Activated T-cell treated with anti-CD3 and anti-CD28 coated beads, Interleukin-2, amount 50 U/mL, for 48 hours (primary cell): Measurements from ENCODE around the gene SPANXN2.
"Not testable (repeated sequence)": the region's sequence is repeated elsewhere in the genome, so short reads cannot be mapped to it uniquely, and the experiment has no call there.

Source experiments
- DNase-seq, 2 experiments: peaks; one replicate each; pipeline ENCODE4 v3.0.0-alpha.2; 2020

Gene SPANXN2, protein sequence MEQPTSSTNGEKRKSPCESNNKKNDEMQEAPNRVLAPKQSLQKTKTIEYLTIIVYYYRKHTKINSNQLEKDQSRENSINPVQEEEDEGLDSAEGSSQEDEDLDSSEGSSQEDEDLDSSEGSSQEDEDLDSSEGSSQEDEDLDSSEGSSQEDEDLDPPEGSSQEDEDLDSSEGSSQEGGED

DNA sequence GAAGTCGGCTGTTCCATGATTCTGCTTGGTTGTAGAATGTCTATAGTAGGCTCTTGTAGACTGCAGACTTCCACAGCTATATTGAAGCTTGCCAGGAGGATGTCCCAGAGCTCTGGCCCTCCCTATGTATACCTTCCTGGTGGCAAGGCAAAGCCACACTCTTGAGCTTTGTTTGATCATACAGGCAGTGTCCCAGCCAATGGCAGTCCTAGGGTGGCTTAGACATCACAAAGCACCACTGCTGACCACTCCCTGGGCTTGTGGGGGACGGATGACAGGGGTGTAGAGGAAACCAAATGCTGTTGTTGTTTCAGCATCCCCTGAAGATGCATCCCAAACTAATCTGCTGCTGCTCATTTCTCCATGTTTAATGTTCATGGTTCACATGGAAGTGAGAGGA is at the start of gene SPANXN2:
TSS of gene SPANXN2 (minus strand) at position 101 of the 400 bp plus-strand sequence. CDS start at position 17, 84 bp downstream.
- not testable (repeated sequence) for DNase-seq

DNA sequence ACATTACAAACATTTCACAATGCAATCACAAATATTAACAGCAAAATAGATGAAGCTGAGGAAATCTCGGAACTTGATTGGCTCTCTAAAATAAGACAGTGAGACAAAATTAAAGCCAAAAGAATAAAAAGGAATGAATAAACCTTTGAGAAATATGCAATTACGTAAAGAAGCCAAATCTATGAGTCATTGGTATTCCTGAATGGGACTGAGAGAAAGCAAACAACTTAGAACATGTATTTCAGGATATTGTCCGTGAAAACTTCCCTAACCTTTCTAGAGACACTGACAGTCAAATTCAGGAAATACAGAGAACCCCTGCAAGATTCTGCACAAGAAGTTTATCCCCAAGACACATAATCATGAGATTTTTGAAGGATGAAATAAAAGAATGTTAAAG is 48.4 kb upstream of the SPANXN2 start:
- no peak for DNase-seq

DNA sequence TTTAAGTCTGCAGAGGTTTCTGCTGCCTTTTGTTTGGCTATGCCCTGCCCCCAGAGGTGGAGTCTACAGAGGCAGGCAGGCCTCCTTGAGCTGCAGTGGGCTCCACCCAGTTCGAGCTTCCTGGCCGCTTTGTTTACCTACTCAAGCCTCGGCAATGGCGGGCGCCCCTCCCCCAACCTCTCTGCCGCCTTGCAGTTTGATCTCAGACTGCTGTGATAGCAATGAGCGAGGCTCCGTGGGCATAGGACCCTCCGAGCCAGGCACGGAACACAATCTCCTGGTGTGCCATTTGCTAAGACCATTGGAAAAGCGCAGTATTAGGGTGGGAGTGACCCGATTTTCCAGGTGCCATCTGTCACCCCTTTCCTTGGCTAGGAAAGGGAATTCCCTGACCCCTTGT is 47.2 kb upstream of the SPANXN2 start:
- DNase-seq: not testable (repeated sequence)

DNA sequence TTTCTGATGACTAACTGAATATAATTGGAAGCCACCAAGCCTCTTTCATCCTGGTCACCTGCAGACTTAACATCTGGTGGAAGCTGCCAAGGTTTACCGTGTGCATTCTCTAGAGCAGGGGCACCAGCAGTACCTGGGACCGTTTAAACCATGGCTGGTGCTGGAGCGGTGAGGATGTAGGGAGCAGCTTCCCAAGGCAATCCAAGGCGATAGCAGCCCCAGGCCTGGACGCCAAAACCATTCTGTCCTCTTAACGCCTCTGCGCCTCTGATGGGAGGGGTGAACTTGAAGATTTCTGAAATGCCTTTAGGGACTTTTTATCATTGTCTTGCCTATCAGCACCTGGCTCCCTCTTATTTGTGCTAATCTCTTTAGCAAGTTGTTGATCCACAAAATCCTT is 37.3 kb upstream of the SPANXN2 start:
- no peak for DNase-seq

DNA sequence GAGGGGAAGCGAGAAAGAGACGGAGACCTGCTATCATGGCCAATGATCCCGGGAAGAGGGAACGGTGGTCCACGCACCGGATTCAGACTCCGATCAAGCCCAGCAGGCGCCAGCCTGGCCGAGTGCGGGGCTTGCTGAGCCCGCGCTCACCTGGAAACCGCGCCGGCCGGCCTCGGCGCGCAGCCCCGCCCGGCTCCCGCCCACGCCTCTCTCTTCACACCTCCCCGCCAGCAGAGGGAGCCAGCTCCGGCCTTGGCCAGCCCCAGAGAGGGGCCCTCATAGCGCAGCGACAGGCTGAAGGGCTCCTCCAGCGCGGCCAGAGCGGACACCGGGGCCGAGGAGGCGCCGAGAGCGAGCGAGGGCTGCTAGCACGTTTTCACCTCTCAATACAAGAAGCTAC is 36.8 kb upstream of the SPANXN2 start:
- no peak for DNase-seq

DNA sequence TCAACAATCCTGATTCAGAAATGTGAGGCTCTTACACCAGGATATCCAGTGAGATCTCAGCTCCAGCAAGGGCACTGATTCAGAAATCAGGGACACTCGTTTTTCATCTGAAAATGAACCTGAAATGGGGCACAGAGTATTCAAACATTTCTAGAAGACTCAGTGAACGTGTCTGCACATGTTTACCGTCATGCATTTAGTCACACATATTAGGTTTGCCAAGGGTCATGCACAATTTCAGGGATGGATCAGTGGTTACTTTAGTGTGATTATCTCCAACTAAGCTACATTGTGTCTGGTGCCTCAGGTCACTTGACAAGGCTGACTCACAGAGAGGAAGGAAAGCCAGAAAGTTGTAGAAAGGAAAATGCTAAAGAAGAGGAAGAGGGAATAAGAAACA is 33.6 kb upstream of the SPANXN2 start:
- DNase-seq: no peak

DNA sequence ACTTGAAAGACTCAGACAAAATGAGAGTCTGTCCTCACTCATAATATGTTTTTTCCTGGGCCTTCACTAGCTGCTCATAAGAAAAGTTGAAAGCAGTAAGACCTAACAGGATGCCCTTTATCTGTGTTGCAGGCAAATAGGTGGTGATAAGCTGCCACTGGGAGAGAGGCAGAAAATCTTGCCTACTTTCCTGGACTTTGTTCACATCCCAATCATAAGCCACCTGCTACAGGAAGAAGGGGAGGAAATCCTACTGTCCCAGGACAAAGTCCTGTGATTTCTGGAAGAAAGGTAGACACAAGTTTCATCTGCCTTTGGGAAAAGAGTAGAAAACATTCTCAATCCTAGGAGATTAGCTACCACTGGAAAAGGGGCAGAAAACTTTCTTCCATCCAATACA is 13.3 kb upstream of the SPANXN2 start:
- DNase-seq: no peak

DNA sequence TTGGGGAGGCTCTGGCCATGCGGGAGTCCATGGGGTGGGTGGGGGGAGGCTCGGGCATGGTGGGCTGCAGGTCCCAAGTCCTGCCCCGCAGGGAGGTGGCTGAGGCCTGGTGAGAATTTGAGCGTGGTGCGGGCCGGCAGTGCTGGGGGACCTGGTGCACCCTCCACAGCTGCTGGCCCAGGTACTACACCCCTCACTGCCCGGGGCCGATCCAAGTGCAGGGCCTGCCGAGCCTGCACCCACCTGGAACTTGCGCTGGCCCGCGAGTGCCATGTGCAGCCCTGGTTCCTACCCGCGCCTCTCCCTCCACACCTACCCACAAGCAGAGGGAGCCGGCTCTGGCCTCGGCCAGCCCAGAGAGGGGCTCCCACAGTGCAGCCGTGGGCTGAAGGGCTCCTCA is 5.7 kb upstream of the SPANXN2 start:
- no peak for DNase-seq

DNA sequence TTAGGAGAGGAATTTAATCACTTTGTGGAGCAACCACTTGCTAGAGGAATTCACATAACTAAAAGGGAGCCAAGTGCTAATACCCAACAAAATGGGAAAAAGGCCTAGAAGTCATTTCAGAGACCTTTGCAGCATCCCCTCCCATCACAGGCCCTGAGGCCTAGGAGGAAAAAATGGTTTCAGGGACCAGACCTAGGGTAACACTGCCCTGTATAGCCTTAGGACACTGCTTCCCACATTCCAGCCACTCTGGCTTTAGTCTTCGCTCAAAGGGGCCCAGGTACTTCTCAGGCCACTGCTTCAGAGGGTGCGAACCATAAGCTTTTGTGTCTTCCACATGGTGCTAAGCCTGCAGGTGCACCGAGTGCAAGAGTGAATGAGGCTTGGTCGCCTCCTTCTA is 19.1 kb downstream of the SPANXN2 start:
- no peak for DNase-seq

DNA sequence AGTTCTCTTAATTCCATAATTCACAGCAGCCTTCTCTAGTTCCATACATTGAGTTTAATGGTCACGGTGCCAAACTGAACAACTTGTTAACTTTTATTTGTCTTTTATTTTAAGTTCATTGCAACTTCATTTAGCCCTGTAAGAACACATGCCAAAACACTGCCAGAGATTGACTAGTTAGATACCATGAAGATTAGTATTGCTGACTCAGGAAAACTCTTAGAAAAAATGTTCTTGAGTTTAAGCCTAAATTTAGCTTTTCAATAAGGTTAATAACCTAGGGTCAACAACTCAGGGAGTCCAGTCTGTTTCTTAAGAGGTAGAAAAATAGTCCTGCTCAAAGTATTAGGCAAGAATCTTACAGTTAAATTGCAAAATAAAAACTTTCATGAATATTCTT is 25.7 kb downstream of the SPANXN2 start:
- no peak for DNase-seq

DNA sequence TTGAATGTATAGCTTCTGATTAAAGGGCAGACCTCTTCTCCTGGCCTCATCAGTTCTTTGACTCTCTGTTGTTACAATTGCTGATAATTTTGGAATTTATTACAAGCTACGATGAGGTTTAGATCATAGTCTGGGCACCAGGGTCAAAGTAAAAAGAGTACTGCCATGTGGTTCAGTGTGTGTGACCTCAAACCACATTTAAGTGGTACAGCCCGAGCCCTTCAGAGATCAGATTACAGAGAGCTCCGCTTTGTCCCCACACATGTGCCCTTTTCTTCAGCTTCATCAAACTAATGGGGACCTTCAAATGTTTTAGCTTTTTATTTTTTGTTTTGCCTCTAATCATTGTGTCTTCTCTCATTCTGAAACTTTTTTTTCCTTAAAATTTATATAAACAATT is 37.1 kb downstream of the SPANXN2 start:
- no peak for DNase-seq

DNA sequence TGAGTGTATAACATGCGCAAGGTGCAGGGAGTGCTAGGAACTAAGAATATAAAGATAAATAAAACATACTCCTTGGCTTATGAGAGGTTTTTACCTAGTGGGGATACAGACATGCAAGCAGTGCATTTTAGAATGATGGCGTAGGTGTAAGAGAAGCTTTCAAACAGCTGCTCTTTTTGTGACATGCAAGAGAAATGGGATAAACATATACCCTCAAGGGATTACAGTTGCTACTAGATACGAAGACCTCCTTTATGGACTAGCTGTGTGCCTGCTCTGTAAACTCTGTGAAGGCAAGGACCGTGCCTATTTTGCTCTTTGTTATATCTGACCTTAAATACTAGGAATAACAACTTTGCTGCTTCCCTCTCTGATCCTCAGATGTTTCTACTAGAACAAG is 45.6 kb downstream of the SPANXN2 start:
- DNase-seq: no peak

DNA sequence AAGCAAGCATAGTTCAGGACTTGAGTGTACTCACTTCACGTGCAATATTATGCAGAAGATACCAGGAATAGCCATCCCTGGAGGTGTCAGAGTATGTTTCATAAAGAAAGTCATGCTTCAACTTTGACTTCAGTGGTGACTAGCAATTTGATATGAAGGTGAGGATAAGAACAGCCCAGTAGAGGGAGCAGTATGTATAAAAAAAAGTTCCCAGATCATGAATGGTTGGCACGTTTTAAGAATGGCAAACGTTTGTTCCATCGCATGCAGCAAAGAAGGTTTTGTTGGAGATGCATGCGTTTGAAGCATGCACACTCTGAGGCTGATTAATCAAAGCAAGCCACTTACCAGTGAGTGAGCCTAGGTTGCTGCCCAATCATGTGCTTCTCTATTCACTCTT is 51.2 kb downstream of the SPANXN2 start:
- DNase-seq: no peak

DNA sequence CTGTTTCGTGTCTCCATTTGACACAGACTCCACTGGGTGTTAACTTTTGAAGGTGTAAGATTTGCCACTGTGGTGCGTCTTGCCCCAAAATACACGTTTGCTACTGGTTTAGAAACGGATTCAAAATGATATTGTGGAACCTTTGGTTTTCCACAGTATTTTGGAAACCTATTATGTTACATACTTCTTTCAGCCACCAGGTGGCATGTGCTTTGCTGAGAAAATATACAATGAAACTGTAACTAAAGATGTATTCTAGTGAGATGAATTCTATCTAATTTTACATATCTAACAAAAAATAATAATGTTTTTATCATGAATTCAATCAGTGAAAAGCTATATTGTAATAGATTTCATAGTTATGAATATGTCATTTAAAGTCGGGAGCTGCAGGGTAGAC is 56.2 kb downstream of the SPANXN2 start:
- no peak for DNase-seq

DNA sequence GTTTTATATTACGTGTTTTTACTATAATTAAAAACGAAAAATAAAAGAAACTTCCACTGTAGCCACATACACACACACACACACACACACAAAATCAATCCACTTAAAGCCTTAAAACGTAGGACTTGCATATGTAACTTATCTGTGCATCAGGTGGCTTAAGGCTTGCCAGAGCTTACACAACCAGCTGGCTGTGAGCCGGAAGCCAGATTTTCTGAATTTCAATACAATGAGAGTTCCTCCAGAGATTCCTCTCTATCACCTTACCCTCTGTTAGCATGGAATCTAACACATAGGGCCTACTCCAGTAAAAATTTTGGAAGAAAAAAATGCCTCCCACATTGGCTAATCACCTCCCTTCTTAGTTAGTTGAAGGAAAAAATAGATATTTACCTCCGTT is 56.8 kb downstream of the SPANXN2 start:
- DNase-seq: no peak
